ENCODE data around the gene CTNND2. TPM values are rescaled to one million over a fixed set of nuclear protein-coding genes. Genes with fewer than 3 reads are reported as not detected.

The CTNND2 gene
- polyA plus RNA-seq, 1 donor from 2014 or later = 67.0 TPM

DNA sequence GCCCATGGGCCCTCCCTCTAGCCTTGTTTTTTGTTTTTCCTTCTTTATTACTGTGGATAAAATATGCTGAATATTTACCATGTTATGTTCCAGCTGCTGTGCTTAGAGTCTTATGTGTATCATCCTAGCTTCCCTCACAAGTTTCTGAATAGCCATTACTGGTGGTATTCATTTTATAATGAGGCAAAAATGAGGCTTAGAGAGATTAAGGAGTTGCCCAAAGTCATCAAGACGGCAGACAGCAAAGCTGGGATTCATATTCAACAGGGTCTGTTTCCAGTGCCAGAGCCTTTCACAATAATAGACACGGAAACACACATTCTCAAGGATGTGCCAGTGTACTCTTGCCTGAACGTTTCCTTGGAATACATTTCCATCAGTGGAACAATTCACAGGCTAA is 258.1 kb downstream of the CTNND2 start:
- TF ChIP-seq TAF1 (IDR thresholded peaks at IDR 0.05; ENCODE audit: low read depth) = no peak
- TF ChIP-seq, protein P1, sequence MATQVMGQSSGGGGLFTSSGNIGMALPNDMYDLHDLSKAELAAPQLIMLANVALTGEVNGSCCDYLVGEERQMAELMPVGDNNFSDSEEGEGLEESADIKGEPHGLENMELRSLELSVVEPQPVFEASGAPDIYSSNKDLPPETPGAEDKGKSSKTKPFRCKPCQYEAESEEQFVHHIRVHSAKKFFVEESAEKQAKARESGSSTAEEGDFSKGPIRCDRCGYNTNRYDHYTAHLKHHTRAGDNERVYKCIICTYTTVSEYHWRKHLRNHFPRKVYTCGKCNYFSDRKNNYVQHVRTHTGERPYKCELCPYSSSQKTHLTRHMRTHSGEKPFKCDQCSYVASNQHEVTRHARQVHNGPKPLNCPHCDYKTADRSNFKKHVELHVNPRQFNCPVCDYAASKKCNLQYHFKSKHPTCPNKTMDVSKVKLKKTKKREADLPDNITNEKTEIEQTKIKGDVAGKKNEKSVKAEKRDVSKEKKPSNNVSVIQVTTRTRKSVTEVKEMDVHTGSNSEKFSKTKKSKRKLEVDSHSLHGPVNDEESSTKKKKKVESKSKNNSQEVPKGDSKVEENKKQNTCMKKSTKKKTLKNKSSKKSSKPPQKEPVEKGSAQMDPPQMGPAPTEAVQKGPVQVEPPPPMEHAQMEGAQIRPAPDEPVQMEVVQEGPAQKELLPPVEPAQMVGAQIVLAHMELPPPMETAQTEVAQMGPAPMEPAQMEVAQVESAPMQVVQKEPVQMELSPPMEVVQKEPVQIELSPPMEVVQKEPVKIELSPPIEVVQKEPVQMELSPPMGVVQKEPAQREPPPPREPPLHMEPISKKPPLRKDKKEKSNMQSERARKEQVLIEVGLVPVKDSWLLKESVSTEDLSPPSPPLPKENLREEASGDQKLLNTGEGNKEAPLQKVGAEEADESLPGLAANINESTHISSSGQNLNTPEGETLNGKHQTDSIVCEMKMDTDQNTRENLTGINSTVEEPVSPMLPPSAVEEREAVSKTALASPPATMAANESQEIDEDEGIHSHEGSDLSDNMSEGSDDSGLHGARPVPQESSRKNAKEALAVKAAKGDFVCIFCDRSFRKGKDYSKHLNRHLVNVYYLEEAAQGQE (IDR thresholded peaks at IDR 0.05; ENCODE audit: borderline replicate concordance) = no peak
- TF ChIP-seq SMC3 (conservative IDR thresholded peaks at IDR 0.05; ENCODE audit: poor library complexity) = no peak
- TF ChIP-seq MXI1 (conservative IDR thresholded peaks at IDR 0.05; ENCODE audit: poor library complexity, severe bottlenecking) = no peak
- H3K27ac ChIP-seq (ENCODE audit: low read length) = no peak overlapping the region
- no peaks in the 10 kb centered on the region for H3K36me3 ChIP-seq (ENCODE audit: insufficient read depth, low read length)
- H3K9ac ChIP-seq (ENCODE audit: low read length) = no peak overlapping the region
- H3K4me2 ChIP-seq (ENCODE audit: low read length) = no peak overlapping the region
- H3K27me3 ChIP-seq (ENCODE audit: insufficient read depth, low read depth, low read length) = no peaks in the 10 kb centered on the region
- no peak overlapping the region for H2AFZ ChIP-seq (ENCODE audit: low read depth, low read length)
- H3K79me2 ChIP-seq (replicated peaks; ENCODE audit: insufficient read depth, low read length) = no peaks in the 10 kb centered on the region
- H3K9me2 ChIP-seq (ENCODE audit: insufficient read depth, low read length) = no peaks in the 10 kb centered on the region
- H4K20me1 ChIP-seq (ENCODE audit: insufficient read depth) = no peaks in the 10 kb centered on the region
- no peak overlapping the region for H3K4me3 ChIP-seq (ENCODE audit: low read length)
- no peaks in the 10 kb centered on the region for H3K9me3 ChIP-seq (ENCODE audit: low read length)
- no peaks in the 10 kb centered on the region for H3F3A ChIP-seq (ENCODE audit: insufficient read depth, low read length, poor library complexity, severe bottlenecking)

DNA sequence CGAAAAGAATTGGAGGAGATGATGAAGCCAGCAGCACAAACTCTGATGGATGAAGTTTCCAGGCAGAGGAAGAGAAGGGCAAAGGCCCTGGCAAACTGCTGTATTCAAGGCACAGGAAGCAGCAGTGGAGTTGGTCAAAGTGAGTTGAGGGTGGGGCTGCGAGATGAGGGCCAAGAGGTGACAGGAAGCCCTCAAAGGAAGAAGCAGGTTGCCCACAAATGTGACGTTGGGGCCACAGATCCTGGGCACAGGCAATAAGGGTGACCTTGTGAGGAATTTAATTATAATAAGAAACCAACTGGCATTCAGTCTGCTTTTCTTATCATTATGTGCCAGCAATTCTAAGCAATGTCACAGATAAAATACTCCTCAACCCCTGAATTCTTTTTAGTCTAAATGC is 261.8 kb downstream of the CTNND2 start:
- H3K79me2 ChIP-seq (replicated peaks; ENCODE audit: insufficient read depth, low read length) = peaks cover 6% of the 10 kb centered on the region
- no peaks in the 10 kb centered on the region for H4K20me1 ChIP-seq (ENCODE audit: insufficient read depth)
- H3K9ac ChIP-seq (ENCODE audit: low read length) = no peak overlapping the region
- no peak overlapping the region for H2AFZ ChIP-seq (ENCODE audit: low read depth, low read length)
- TF ChIP-seq EZH2 (IDR thresholded peaks at IDR 0.05; ENCODE audit: borderline replicate concordance, insufficient read depth, low read length, poor library complexity, severe bottlenecking) (no peak), TAF1 (IDR thresholded peaks at IDR 0.05; ENCODE audit: low read depth) (no peak), MXI1 (conservative IDR thresholded peaks at IDR 0.05; ENCODE audit: poor library complexity, severe bottlenecking) (no peak), RAD21 (conservative IDR thresholded peaks at IDR 0.05) (no peak), EP300 (conservative IDR thresholded peaks at IDR 0.05; ENCODE audit: poor library complexity, severe bottlenecking) (no peak), SMC3 (conservative IDR thresholded peaks at IDR 0.05; ENCODE audit: poor library complexity) (no peak), POLR2AphosphoS5 (IDR thresholded peaks at IDR 0.05) (no peak)
- TF ChIP-seq, protein P1 (IDR thresholded peaks at IDR 0.05; ENCODE audit: borderline replicate concordance) = no peak
- TF ChIP-seq, protein P2, sequence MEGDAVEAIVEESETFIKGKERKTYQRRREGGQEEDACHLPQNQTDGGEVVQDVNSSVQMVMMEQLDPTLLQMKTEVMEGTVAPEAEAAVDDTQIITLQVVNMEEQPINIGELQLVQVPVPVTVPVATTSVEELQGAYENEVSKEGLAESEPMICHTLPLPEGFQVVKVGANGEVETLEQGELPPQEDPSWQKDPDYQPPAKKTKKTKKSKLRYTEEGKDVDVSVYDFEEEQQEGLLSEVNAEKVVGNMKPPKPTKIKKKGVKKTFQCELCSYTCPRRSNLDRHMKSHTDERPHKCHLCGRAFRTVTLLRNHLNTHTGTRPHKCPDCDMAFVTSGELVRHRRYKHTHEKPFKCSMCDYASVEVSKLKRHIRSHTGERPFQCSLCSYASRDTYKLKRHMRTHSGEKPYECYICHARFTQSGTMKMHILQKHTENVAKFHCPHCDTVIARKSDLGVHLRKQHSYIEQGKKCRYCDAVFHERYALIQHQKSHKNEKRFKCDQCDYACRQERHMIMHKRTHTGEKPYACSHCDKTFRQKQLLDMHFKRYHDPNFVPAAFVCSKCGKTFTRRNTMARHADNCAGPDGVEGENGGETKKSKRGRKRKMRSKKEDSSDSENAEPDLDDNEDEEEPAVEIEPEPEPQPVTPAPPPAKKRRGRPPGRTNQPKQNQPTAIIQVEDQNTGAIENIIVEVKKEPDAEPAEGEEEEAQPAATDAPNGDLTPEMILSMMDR (IDR thresholded peaks at IDR 0.05; ENCODE audit: poor library complexity, severe bottlenecking) = no peak
- H3K27me3 ChIP-seq (ENCODE audit: insufficient read depth, low read depth, low read length) = no peaks in the 10 kb centered on the region
- no peaks in the 10 kb centered on the region for H3K36me3 ChIP-seq (ENCODE audit: insufficient read depth, low read length)
- no peak overlapping the region for H3K4me2 ChIP-seq (ENCODE audit: low read length)
- no peak overlapping the region for H3K27ac ChIP-seq (ENCODE audit: low read length)
- no peak overlapping the region for H3K4me3 ChIP-seq (ENCODE audit: low read length)
- H3F3A ChIP-seq (ENCODE audit: insufficient read depth, low read length, poor library complexity, severe bottlenecking) = no peaks in the 10 kb centered on the region
- no peaks in the 10 kb centered on the region for H3K9me3 ChIP-seq (ENCODE audit: low read length)
- no peaks in the 10 kb centered on the region for H3K9me2 ChIP-seq (ENCODE audit: insufficient read depth, low read length)
